ENCODE measurements around the gene ZNF655. TPM values are rescaled to one million over a fixed set of nuclear protein-coding genes. Genes with fewer than 3 reads are reported as not detected.

Gene ZNF655
- total and polyA plus RNA-seq, 2 of the 4 experiments (the other 2 are of a cell fraction), result 49.6 to 54.7 TPM

DNA sequence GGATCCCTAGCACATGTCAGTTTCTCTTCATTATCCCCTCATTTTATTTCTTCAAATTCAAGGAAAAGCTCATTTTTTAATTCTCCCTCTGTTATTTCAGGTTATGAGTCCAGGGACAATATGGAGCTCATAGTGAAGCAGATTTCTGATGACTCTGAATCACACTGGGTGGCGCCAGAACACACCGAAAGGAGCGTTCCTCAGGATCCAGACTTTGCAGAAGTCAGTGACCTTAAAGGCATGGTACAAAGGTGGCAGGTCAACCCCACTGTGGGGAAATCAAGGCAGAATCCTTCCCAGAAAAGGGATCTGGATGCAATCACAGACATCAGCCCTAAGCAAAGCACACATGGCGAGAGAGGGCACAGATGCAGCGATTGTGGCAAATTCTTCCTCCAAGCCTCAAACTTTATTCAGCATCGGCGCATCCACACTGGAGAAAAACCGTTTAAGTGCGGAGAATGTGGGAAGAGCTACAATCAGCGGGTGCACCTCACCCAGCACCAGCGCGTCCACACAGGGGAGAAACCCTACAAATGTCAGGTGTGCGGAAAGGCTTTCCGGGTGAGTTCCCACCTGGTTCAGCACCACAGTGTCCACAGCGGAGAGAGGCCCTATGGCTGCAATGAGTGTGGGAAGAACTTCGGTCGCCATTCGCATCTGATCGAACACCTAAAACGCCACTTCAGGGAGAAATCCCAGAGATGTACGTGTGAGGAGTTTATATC lies 32.6 kb upstream of the ZNF655 start:
- no peak overlapping the region for H3K56ac ChIP-seq (ENCODE audit: extremely low read depth, insufficient read depth, low read length)
- H4K8ac ChIP-seq (ENCODE audit: low read depth in 2 of 2, low read length in 2 of 2), result no peak overlapping the region
- no peak overlapping the region for H2AK5ac ChIP-seq (ENCODE audit: low read depth, low read length)
- no peak overlapping the region for H3K9ac ChIP-seq (ENCODE audit: low read depth, low read length)
- H3K18ac ChIP-seq (ENCODE audit: low read depth, low read length), result no peak overlapping the region
- no peak overlapping the region for H2BK120ac ChIP-seq (ENCODE audit: low read depth, low read length)
- in situ Hi-C loops (cut with MboI; ENCODE audit: low sequenced_read_pairs), result no loop called here
- no peak overlapping the region for H3K14ac ChIP-seq (replicated peaks; ENCODE audit: low read depth, low read length)
- H3K4me1 ChIP-seq (ENCODE audit: control insufficient read depth, insufficient read depth, low read length), result no peaks in the 10 kb centered on the region
- no peak overlapping the region for H2BK20ac ChIP-seq (ENCODE audit: low read depth, low read length)
- H2AK9ac ChIP-seq (replicated peaks; ENCODE audit: low read depth, low read length, poor library complexity), result no peak overlapping the region
- POLR2A ChIA-PET (ENCODE audit: unreplicated experiment), result interaction anchor here (0.5 kb wide), 1 partner anchor 9 kb away, joined by 21 read pairs; no protein-coding TSS in a partner anchor
- intact Hi-C loops (cut with micrococcal nuclease), result no loop called here
- H2BK5ac ChIP-seq (ENCODE audit: low read depth, low read length, poor library complexity, severe bottlenecking), result no peak overlapping the region
- dilution Hi-C loops (cut with HindIII; ENCODE audit: low sequenced_read_pairs, unreplicated experiment), result no loop called here
- WGBS, 2 experiments (ENCODE audit: extremely low coverage in 2 of 2, insufficient read length in 1 of 2), result 94% methylated on average over 16 of the region's 21 CpGs; no CpG with 5 or more reads in 1 of the 2 experiments
- H3K79me1 ChIP-seq (ENCODE audit: low read depth in 1 of 2, low read length in 2 of 2), result peaks cover 6 to 8% of the 10 kb centered on the region in 2 experiments; a peak in 2 of 4 replicates
- no peak; the same call in 1 of the 2 replicates for ATAC-seq (ENCODE audit: low read depth)
- H3K4me2 ChIP-seq (ENCODE audit: low read depth, low read length), result no peak overlapping the region
- H3K27ac ChIP-seq (ENCODE audit: insufficient read depth, low read length), result no peak overlapping the region
- no peak overlapping the region for H2AFZ ChIP-seq (replicated peaks; ENCODE audit: low read length, poor library complexity)
- H3K36me3 ChIP-seq (ENCODE audit: control insufficient read depth, insufficient read depth, low read length), result peaks cover 42% of the 10 kb centered on the region
- no peak overlapping the region for H2BK15ac ChIP-seq (ENCODE audit: low read depth, low read length)
- H4K91ac ChIP-seq (ENCODE audit: insufficient read depth, low read depth, low read length), result no peak overlapping the region
- no peak overlapping the region for H3K4me3 ChIP-seq (ENCODE audit: insufficient read depth, low read depth, low read length)
- CTCF ChIA-PET, result interaction anchor here (0.6 to 0.8 kb wide), 2 partner anchors 55 to 105 kb away, joined by 3 to 5 read pairs; no protein-coding TSS in a partner anchor
- H3K9me1 ChIP-seq (ENCODE audit: insufficient read depth, low read length), result no peaks in the 10 kb centered on the region
- DNase-seq, result no peak
- no peak overlapping the region for H4K5ac ChIP-seq (ENCODE audit: low read depth, low read length)
- H3K23ac ChIP-seq (ENCODE audit: low read depth, low read length), result no peak overlapping the region
- H3K9me3 ChIP-seq (ENCODE audit: control insufficient read depth, insufficient read depth, low read length), result peaks cover 28% of the 10 kb centered on the region
- H3K27me3 ChIP-seq (ENCODE audit: control insufficient read depth, insufficient read depth, low read length), result no peaks in the 10 kb centered on the region
- no TSS peak for BruUV-seq (replicated peaks)
- H3K4ac ChIP-seq (ENCODE audit: low read depth, low read length), result no peak overlapping the region
- no peaks in the 10 kb centered on the region for H4K20me1 ChIP-seq (ENCODE audit: insufficient read depth, low read length)
- TF ChIP-seq NFE2L2 (IDR thresholded peaks at IDR 0.05; ENCODE audit: low read depth, low read length), result no peak
- TF ChIP-seq MAFK (IDR thresholded peaks at IDR 0.05; ENCODE audit: low read depth, low read length), result no peak
- TF ChIP-seq BHLHE40 (IDR thresholded peaks at IDR 0.05; ENCODE audit: low read depth, low read length), result no peak
- TF ChIP-seq RCOR1 (IDR thresholded peaks at IDR 0.05; ENCODE audit: insufficient replicate concordance, low read length), result no peak
- TF ChIP-seq CEBPB (IDR thresholded peaks at IDR 0.05; ENCODE audit: low read depth, low read length), result no peak
- no peak for TF ChIP-seq CHD1 (IDR thresholded peaks at IDR 0.05; ENCODE audit: low read depth, low read length)
- TF ChIP-seq, protein P1, sequence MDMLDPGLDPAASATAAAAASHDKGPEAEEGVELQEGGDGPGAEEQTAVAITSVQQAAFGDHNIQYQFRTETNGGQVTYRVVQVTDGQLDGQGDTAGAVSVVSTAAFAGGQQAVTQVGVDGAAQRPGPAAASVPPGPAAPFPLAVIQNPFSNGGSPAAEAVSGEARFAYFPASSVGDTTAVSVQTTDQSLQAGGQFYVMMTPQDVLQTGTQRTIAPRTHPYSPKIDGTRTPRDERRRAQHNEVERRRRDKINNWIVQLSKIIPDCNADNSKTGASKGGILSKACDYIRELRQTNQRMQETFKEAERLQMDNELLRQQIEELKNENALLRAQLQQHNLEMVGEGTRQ (IDR thresholded peaks at IDR 0.05; ENCODE audit: low read depth, low read length), result no peak
- no peak for TF ChIP-seq FOS (IDR thresholded peaks at IDR 0.05; ENCODE audit: low read depth, low read length)
- TF ChIP-seq SMC3 (IDR thresholded peaks at IDR 0.05; ENCODE audit: low read depth, low read length), result peak; percentile 27; the same call in 1 of the 2 replicates
- TF ChIP-seq MAZ (IDR thresholded peaks at IDR 0.05; ENCODE audit: borderline replicate concordance, low read depth, low read length), result no peak
- TF ChIP-seq, protein P2, sequence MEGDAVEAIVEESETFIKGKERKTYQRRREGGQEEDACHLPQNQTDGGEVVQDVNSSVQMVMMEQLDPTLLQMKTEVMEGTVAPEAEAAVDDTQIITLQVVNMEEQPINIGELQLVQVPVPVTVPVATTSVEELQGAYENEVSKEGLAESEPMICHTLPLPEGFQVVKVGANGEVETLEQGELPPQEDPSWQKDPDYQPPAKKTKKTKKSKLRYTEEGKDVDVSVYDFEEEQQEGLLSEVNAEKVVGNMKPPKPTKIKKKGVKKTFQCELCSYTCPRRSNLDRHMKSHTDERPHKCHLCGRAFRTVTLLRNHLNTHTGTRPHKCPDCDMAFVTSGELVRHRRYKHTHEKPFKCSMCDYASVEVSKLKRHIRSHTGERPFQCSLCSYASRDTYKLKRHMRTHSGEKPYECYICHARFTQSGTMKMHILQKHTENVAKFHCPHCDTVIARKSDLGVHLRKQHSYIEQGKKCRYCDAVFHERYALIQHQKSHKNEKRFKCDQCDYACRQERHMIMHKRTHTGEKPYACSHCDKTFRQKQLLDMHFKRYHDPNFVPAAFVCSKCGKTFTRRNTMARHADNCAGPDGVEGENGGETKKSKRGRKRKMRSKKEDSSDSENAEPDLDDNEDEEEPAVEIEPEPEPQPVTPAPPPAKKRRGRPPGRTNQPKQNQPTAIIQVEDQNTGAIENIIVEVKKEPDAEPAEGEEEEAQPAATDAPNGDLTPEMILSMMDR (conservative IDR thresholded peaks at IDR 0.05; ENCODE audit: low read depth, low read length), result 0 out of 2 replicates have a peak, but pooled peaks have one; percentile 25
- TF ChIP-seq POLR2A (IDR thresholded peaks at IDR 0.05; ENCODE audit: low read depth, low read length), result no peak
- TF ChIP-seq RAD21 (IDR thresholded peaks at IDR 0.05; ENCODE audit: low read length), result peak; percentile 38; the same call in 1 of the 2 replicates
- TF ChIP-seq, protein P3, sequence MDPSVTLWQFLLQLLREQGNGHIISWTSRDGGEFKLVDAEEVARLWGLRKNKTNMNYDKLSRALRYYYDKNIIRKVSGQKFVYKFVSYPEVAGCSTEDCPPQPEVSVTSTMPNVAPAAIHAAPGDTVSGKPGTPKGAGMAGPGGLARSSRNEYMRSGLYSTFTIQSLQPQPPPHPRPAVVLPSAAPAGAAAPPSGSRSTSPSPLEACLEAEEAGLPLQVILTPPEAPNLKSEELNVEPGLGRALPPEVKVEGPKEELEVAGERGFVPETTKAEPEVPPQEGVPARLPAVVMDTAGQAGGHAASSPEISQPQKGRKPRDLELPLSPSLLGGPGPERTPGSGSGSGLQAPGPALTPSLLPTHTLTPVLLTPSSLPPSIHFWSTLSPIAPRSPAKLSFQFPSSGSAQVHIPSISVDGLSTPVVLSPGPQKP (IDR thresholded peaks at IDR 0.05; ENCODE audit: borderline replicate concordance, low read depth, low read length), result no peak
- TF ChIP-seq RFX5 (IDR thresholded peaks at IDR 0.05; ENCODE audit: low read depth, low read length), result no peak

Data from IMR-90 (cell line).